ENCODE data around the gene CCDC178. TPM values are rescaled to one million over a fixed set of nuclear protein-coding genes. Genes with fewer than 3 reads are reported as not detected.

Gene CCDC178
- total RNA-seq, 1 experiment from 2014 or later, result not detected

- intact Hi-C loops (cut with micrococcal nuclease), result no loop called here
- Histone ChIP-seq H3K4me2 (ENCODE audit: low read length) (no peak overlapping the region), H3K27me3 (ENCODE audit: insufficient read depth, low read length) (no peaks in the 10 kb centered on the region), H3K27ac (ENCODE audit: low read depth, low read length) (no peak overlapping the region), H2AFZ (ENCODE audit: low read depth, low read length, poor library complexity, severe bottlenecking) (no peak overlapping the region), H4K20me1 (ENCODE audit: insufficient read depth) (no peaks in the 10 kb centered on the region), H3K9me3 (ENCODE audit: control insufficient read depth in 1 of 2, insufficient read depth in 1 of 2, low read depth in 1 of 2, low read length in 2 of 2) (peaks cover 10 to 19% of the 10 kb centered on the region in 2 experiments; a peak in 2 of 4 replicates), H3K36me3 (ENCODE audit: control insufficient read depth in 1 of 2, insufficient read depth in 2 of 2, low read length in 2 of 2) (no peaks in the 10 kb centered on the region), H3K4me1 (ENCODE audit: control insufficient read depth in 1 of 2, insufficient read depth in 2 of 2, low read length in 2 of 2) (no peaks in the 10 kb centered on the region), H3K9ac (ENCODE audit: low read length) (no peak overlapping the region), H3K9me2 (ENCODE audit: insufficient read depth) (no peaks in the 10 kb centered on the region), H3K4me3 (replicated peaks in 1 of 2; ENCODE audit: low read depth in 1 of 2, low read length in 2 of 2) (no peak overlapping the region), H3K79me2 (ENCODE audit: insufficient read depth, low read length) (no peaks in the 10 kb centered on the region)
- TF ChIP-seq EGR1 (IDR thresholded peaks at IDR 0.05; ENCODE audit: low read depth), result no peak
- no peak for TF ChIP-seq SRF (IDR thresholded peaks at IDR 0.05; ENCODE audit: low read depth)
- TF ChIP-seq JUND (IDR thresholded peaks at IDR 0.05), result no peak
- no peak for TF ChIP-seq CTCF (IDR thresholded peaks at IDR 0.05 in 2 of 3, conservative IDR thresholded peaks at IDR 0.05 in 1 of 3; ENCODE audit: borderline replicate concordance in 1 of 3, insufficient read depth in 1 of 3, low read depth in 2 of 3, low read length in 2 of 3)
- TF ChIP-seq, protein P1, sequence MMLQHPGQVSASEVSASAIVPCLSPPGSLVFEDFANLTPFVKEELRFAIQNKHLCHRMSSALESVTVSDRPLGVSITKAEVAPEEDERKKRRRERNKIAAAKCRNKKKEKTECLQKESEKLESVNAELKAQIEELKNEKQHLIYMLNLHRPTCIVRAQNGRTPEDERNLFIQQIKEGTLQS (IDR thresholded peaks at IDR 0.05), result no peak
- TF ChIP-seq POLR2AphosphoS5 (IDR thresholded peaks at IDR 0.05; ENCODE audit: low read depth, low read length), result no peak
- TF ChIP-seq REST (IDR thresholded peaks at IDR 0.05; ENCODE audit: low read depth), result no peak
- no peak for TF ChIP-seq CBX3 (IDR thresholded peaks at IDR 0.05; ENCODE audit: low read depth)
- TF ChIP-seq, protein P2, sequence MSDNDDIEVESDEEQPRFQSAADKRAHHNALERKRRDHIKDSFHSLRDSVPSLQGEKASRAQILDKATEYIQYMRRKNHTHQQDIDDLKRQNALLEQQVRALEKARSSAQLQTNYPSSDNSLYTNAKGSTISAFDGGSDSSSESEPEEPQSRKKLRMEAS (IDR thresholded peaks at IDR 0.05), result no peak
- no peak for TF ChIP-seq EZH2 (IDR thresholded peaks at IDR 0.05)
- TF ChIP-seq RAD21 (IDR thresholded peaks at IDR 0.05; ENCODE audit: low read depth), result no peak
- no peak for TF ChIP-seq ZBTB33 (IDR thresholded peaks at IDR 0.05; ENCODE audit: extremely low read depth, insufficient replicate concordance, low read length)
- no peak for TF ChIP-seq YY1 (IDR thresholded peaks at IDR 0.05; ENCODE audit: extremely low read depth, insufficient replicate concordance, low read depth, low read length)
- no peak for TF ChIP-seq ZFX (IDR thresholded peaks at IDR 0.05)
- no peak for TF ChIP-seq FOSL1 (IDR thresholded peaks at IDR 0.05; ENCODE audit: low read depth)
- no peak for TF ChIP-seq TCF7L2 (IDR thresholded peaks at IDR 0.05; ENCODE audit: borderline replicate concordance, extremely low read depth, insufficient read depth, insufficient read length)
- no peak for TF ChIP-seq ELF1 (IDR thresholded peaks at IDR 0.05; ENCODE audit: borderline replicate concordance, low read depth)
- ChIA-PET RAD21 (ENCODE audit: low non-redundant PET in 1 of 2, low total read pairs in 2 of 2, uncharacterized antibody in 2 of 2, unreplicated experiment in 2 of 2) (no interaction called here), CTCF (no interaction called here), POLR2A (no interaction called here)
- DNase-seq (ENCODE audit: low read depth, low spot score) (no peak), ATAC-seq (no peak)
- no TSS peak for BruUV-seq (replicated peaks)
These were observed 19.3 kb downstream of the CCDC178 start for GRCh38 chr18:33421225-33421624.

Data from HCT116 (cell line).